Hepatocyte (in vitro differentiated cells): ENCODE results near the gene CUX1. TPM values are rescaled to one million over a fixed set of nuclear protein-coding genes. Genes with fewer than 3 reads are reported as not detected.

Experiments
- DNase-seq: peaks from one replicate; pipeline ENCODE4 v3.0.0-alpha.2; 2016; ENCODE audit warnings: low spot score
- H2AFZ ChIP-seq: fragments of 200-600 bp; sonication (generic); 2 replicates; pipeline ENCODE4 v1.6.0; 2016; ENCODE audit warnings: antibody characterized with exemption, mild to moderate bottlenecking
- H3K27ac ChIP-seq: fragments of 200-600 bp; sonication (generic); 2 replicates; pipeline ENCODE4 v1.5.1; 2016; ENCODE audit warnings: mild to moderate bottlenecking
- H3K27me3 ChIP-seq: fragments of 200-600 bp; sonication (generic); 2 replicates; pipeline ENCODE4 v1.6.1; 2016
- H3K36me3 ChIP-seq: fragments of 200-600 bp; sonication (generic); replicated peaks from 2 replicates; pipeline ENCODE4 v1.5.1; 2016; ENCODE audit warnings: low read depth; ENCODE audit not compliant: insufficient read depth
- H3K4me1 ChIP-seq: fragments of 200-600 bp; sonication (generic); 2 replicates; pipeline ENCODE4 v1.5.1; 2016; ENCODE audit warnings: mild to moderate bottlenecking, moderate library complexity; ENCODE audit not compliant: insufficient read depth
- H3K4me2 ChIP-seq: fragments of 200-600 bp; sonication (generic); 2 replicates; pipeline ENCODE4 v1.6.0; 2016
- H3K4me3 ChIP-seq: fragments of 200-600 bp; sonication (generic); 2 replicates; pipeline ENCODE4 v1.5.1; 2016; ENCODE audit warnings: mild to moderate bottlenecking
- H3K79me2 ChIP-seq: fragments of 200-600 bp; sonication (generic); 2 replicates; pipeline ENCODE4 v1.6.0; 2017; ENCODE audit warnings: mild to moderate bottlenecking
- H3K9me2 ChIP-seq: fragments of 200-600 bp; sonication (generic); replicated peaks from 2 replicates; pipeline ENCODE4 v1.6.0; 2017; ENCODE audit warnings: mild to moderate bottlenecking; ENCODE audit not compliant: insufficient read depth
- H3K9me3 ChIP-seq: fragments of 200-600 bp; sonication (generic); 2 replicates; pipeline ENCODE4 v1.5.1; 2016; ENCODE audit warnings: low read depth, mild to moderate bottlenecking
- H4K20me1 ChIP-seq: fragments of 200-600 bp; sonication (generic); 2 replicates; pipeline ENCODE4 v1.6.0; 2016; ENCODE audit warnings: mild to moderate bottlenecking; ENCODE audit not compliant: insufficient read depth, poor library complexity, severe bottlenecking
- CTCF ChIP-seq: fragments of 200-600 bp; sonication (generic); IDR thresholded peaks from 2 replicates; pipeline ENCODE4 v1.5.1; 2016; ENCODE audit warnings: antibody characterized with exemption, mild to moderate bottlenecking; ENCODE audit not compliant: poor library complexity
- EZH2 ChIP-seq: fragments of 200-600 bp; sonication (generic); IDR thresholded peaks from 2 replicates; pipeline ENCODE4 v1.6.1; 2016; ENCODE audit warnings: antibody characterized with exemption, mild to moderate bottlenecking, borderline replicate concordance
- EZH2phosphoT487 ChIP-seq: fragments of 200-600 bp; sonication (generic); IDR thresholded peaks from one replicate; pipeline ENCODE4 v1.6.1; 2018; ENCODE audit warnings: antibody characterized with exemption, mild to moderate bottlenecking, low read depth, moderate library complexity; ENCODE audit not compliant: unreplicated experiment, severe bottlenecking
- WGBS: methylation state at CpG from one replicate; pipeline ENCODE4 v1.1.6; 2016; ENCODE audit warnings: low lambda C conversion rate; ENCODE audit errors: missing lambda C conversion rate; 5-methylcytosine and 5-hydroxymethylcytosine counted together
- polyA plus RNA-seq: library from polyadenylated mRNA; unstranded; fragments of >200 nt; fragmentation: Nextera tagmentation; extraction: Ambion mirVana; gene quantifications from 2 replicates; pipeline ENCODE4 v1.2.1, GENCODE V29; 2016
- total RNA-seq: library from RNA; depleted of rRNA; stranded (reverse); fragments of >200 nt; gene quantifications from 2 replicates; pipeline ENCODE4 v1.2.3, GENCODE V29; 2014

The CUX1 gene
- total and polyA plus RNA-seq, 2 experiments from 2014 or later = 60.1 to 76.8 TPM

DNA sequence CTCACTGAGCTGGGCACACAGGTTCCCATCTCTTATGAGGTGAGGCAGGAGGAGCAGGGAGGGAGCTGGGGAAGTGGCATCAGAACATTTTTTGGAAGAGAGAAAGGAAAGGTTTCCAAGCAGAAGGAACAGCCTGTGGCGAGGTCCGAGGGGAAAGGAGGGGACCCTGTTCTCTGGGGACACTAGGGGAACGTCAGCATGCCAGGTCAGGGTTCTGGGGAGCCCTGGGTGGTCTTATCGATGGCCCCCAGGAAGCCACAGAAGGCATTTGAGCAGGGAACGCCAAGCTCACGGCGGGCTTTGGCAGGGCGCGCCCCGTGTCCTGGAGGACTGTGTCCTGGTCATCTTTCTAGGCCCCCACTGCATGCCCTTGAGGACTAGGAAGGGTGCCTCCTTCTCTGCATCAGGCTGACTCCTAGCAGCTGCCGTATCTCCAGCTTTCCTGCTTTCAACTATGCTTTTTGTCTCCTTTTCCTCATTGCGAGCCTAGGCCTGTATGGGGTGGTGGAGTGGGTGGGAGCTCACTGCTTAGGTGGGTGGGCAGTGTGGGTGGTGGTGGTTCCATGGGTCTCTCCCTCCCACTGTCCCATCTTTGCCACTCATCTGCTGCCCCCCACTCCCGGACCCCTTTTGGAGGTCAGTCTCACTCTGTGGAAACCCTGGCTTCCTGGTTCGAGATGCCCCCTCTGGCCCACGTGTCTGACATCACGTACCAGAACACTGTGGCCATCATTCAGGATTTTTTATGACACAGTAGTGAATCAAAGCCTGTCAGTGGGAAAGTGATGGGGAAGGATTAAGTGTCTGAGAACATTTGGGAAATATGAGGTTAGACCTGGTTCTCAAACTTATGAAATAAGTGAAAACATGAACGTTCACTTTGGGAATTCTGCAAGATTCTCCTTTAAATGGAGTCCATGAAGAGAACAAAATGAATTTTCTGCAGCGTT lies 89.1 kb downstream of the CUX1 start:
- WGBS = 94% methylated on average over 18 of the region's 18 CpGs
- H3K36me3 ChIP-seq = no peaks in the 10 kb centered on the region
- no peak overlapping the region for H2AFZ ChIP-seq
- H4K20me1 ChIP-seq = peaks cover 18% of the 10 kb centered on the region
- no peak for TF ChIP-seq EZH2phosphoT487
- no peak for TF ChIP-seq EZH2
- no peak for TF ChIP-seq CTCF
- peak overlapping the region; percentile 58 for H3K27ac ChIP-seq
- no peaks in the 10 kb centered on the region for H3K9me2 ChIP-seq
- no peak overlapping the region for H3K4me3 ChIP-seq
- DNase-seq = no peak
- H3K27me3 ChIP-seq = no peaks in the 10 kb centered on the region
- H3K4me1 ChIP-seq = peaks cover 19% of the 10 kb centered on the region
- no peak overlapping the region for H3K4me2 ChIP-seq
- H3K9me3 ChIP-seq = no peaks in the 10 kb centered on the region
- H3K79me2 ChIP-seq = peaks cover 98% of the 10 kb centered on the region

DNA sequence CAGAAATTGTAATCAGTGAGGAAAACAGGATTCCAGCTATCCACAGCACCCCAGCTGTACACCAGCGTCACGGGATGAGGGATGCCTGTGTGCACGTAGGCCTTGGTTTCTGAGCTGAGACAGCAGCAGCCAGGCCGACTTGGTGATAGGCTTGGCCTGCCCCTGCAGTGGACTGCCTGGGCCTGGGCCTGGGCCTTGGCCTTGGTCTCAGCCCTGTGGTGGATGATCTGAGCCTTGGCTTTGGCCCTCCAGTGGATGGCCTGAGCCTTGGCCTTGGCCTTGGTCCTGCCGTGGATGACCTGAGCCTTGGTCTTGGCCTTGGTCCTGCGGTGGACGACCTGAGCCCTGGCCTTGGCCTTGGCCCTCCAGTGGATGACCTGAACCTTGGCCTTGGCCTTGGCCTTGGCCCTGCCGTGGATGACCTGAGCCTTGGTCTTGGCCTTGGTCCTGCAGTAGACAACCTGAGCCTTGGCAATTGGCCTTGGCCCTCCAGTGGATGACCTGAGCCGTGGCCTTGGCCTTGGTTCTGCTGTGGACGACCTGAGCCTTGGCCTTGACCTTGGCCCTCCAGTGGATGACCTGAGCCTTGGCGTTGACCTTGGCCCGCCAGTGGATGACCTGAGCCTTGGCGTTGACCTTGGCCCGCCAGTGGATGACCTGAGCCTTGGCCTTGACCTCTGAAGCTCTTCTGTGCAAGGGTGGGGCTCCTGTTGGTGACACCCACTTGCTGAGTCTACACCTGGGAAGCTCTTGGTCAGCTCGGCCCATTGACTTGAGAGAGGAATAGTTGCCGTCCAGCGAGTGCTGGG lies 93.8 kb downstream of the CUX1 start:
- Histone ChIP-seq H3K9me2 (no peaks in the 10 kb centered on the region), H3K9me3 (no peaks in the 10 kb centered on the region), H3K79me2 (peaks cover 86% of the 10 kb centered on the region), H3K27me3 (no peaks in the 10 kb centered on the region), H3K4me2 (no peak overlapping the region), H4K20me1 (no peaks in the 10 kb centered on the region), H3K27ac (peak overlapping the region; percentile 90), H3K36me3 (no peaks in the 10 kb centered on the region), H2AFZ (no peak overlapping the region), H3K4me1 (peaks cover 41% of the 10 kb centered on the region), H3K4me3 (no peak overlapping the region)
- DNase-seq = peak; percentile 53
- no peak for TF ChIP-seq CTCF
- TF ChIP-seq EZH2 = no peak
- no peak for TF ChIP-seq EZH2phosphoT487
- WGBS = 87% methylated on average over 17 of the region's 17 CpGs

- H4K20me1 ChIP-seq = no peaks in the 10 kb centered on the region
- no peak overlapping the region for H3K4me3 ChIP-seq
- H3K9me2 ChIP-seq = no peaks in the 10 kb centered on the region
- DNase-seq = peak; percentile 77
- H3K4me1 ChIP-seq = peaks cover 39% of the 10 kb centered on the region
- H3K9me3 ChIP-seq = no peaks in the 10 kb centered on the region
- no peaks in the 10 kb centered on the region for H3K27me3 ChIP-seq
- peaks cover 85% of the 10 kb centered on the region for H3K79me2 ChIP-seq
- no peaks in the 10 kb centered on the region for H3K36me3 ChIP-seq
- TF ChIP-seq CTCF (no peak), EZH2 (no peak), EZH2phosphoT487 (no peak)
- peak overlapping the region; percentile 90 for H3K27ac ChIP-seq
- 49% methylated on average over 20 of the region's 21 CpGs for WGBS
- H2AFZ ChIP-seq = no peak overlapping the region
- H3K4me2 ChIP-seq = peak overlapping the region; percentile 54
These were observed 94.6 kb downstream of the CUX1 start for GRCh38 chr7:101911800-101912715.
